ENCODE results near the gene RWDD1.

RWDD1 gene

GRCh38 chr6:116615937-116616736, 44.8 kb downstream of the RWDD1 start, which contains the start of gene RSPH4A:
Gene RSPH4A, plus strand, starts transcription at chr6:116616479. Its CDS starts 145 bp downstream, at chr6:116616624.
- peak; percentile 96 for DNase-seq

DNA sequence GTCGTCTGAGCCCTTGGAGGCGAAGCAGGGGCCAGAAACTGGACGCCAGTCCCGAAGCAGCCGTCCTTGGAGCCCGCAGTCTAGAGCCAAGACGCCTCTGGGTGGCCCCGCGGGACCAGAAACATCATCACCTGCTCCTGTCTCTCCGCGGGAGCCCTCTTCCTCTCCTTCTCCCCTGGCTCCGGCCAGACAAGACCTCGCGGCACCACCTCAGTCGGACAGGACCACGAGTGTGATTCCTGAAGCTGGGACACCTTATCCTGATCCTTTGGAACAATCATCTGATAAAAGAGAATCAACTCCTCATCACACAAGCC, 45.4 kb downstream of the RWDD1 start:
- DNase-seq, result no peak

GRCh38 chr6:116624036-116624805, 52.9 kb downstream of the RWDD1 start:
- no peak for DNase-seq

DNA sequence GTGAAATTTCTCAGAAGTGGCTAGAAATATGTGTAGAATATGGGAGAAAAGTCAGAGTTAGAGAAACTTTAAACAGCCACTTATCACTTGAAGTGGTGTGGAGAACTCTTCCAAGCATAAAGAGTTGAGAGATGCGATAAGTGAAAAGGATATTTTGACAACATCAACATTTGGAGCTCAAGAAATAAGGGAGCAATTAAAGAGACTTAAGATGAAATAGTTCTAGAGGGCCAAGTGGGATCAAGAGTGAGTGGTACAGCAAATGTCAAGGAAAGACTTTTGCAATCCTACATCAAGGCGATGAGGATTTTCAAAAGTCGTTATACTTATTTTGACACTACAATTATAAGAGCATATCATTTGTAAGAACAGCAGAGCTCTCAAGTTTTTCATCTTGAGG, 54.6 kb downstream of the RWDD1 start:
- DNase-seq, result no peak

DNA sequence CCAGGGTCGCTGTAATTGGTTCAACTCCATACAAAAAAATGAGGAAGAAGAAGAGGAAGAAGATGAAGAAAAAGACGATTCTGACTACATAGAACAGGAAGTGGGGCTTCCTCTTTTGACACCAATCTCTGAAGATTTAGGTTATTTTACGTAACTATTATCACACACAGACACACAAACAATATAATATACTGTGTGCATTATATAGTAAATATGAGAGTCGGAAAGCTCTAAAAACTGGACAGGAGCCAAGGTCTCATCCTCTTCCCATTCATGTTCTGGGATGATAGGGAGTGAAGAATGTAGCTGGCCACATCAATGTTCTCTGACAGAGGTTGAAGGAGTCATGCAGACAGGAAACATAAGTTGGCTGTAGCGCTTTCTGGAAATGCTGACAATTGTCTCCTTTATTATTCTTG, 58.3 kb downstream of the RWDD1 start:
- DNase-seq, result no peak

GRCh38 chr6:116631379-116631990, 60.2 kb downstream of the RWDD1 start:
- peak; percentile 57 for DNase-seq

- DNase-seq, result no peak
Observed at GRCh38 chr6:116633685-116634084, 62.4 kb downstream of the RWDD1 start.
